Thyroid gland (tissue), 4 donors: ENCODE measurements around the gene METTL26. TPM values are rescaled to one million over a fixed set of nuclear protein-coding genes. Genes with fewer than 3 reads are reported as not detected.

Experiments
- DNase-seq, 2 donors: peaks; one replicate each; pipeline ENCODE4 v3.0.0-alpha.2; 2019
- H3K27ac ChIP-seq, 3 donors: fragments of 200-600 bp; sonication (generic); 1 replicate in 2 of 3; 2 replicates in 1 of 3; pipeline ENCODE4 v1.5.1; 2016 to 2019; ENCODE audit warnings: mild to moderate bottlenecking in 1 of 3, moderate library complexity in 1 of 3
- H3K27me3 ChIP-seq: fragments of 200-600 bp; sonication (generic); one replicate; pipeline ENCODE4 v1.5.1; 2019
- H3K36me3 ChIP-seq, 2 donors: fragments of 200-600 bp; sonication (generic); one replicate each; pipeline ENCODE4 v1.5.1; 2016 to 2019
- H3K4me1 ChIP-seq, 2 donors: fragments of 200-600 bp; sonication (generic); one replicate each; pipeline ENCODE4 v1.5.1; 2017 to 2019
- H3K4me3 ChIP-seq, 3 donors: fragments of 200-600 bp; sonication (generic); replicated peaks in 1 of 3; 1 replicate in 2 of 3; 2 replicates in 1 of 3; pipeline ENCODE4 v1.5.1; 2016; ENCODE audit warnings: mild to moderate bottlenecking in 1 of 3
- H3K9me3 ChIP-seq: fragments of 200-600 bp; sonication (generic); one replicate; pipeline ENCODE4 v1.5.1; 2017
- POLR2A ChIP-seq, 2 donors: fragments of 450-650 bp; IDR thresholded peaks; one replicate each; pipeline ENCODE4 v1.6.1; 2017; ENCODE audit warnings: antibody characterized with exemption in 2 of 2, mild to moderate bottlenecking in 2 of 2, moderate library complexity in 1 of 2
- WGBS, 2 donors: methylation state at CpG; one replicate each; pipeline ENCODE4 v1.1.5; 2017; 5-methylcytosine and 5-hydroxymethylcytosine counted together
- intact Hi-C: fragments of 100-400 bp; cut with DNase I; formaldehyde crosslinking; loops from one replicate; pipeline ENCODE4 v1.15.1; 2023
- total RNA-seq, 4 donors: library from RNA; depleted of rRNA; stranded (reverse); fragments of >200 nt; gene quantifications; one replicate each; pipeline ENCODE4 v1.2.3, GENCODE V29; 2016
- TF ChIP-seq, protein P1 (sequence below), 6 experiments: fragments of 200-600 bp in 3 of 6; fragments of 450-650 bp in 3 of 6; sonication (generic) in 3 of 6; IDR thresholded peaks; one replicate each; pipeline ENCODE4 v1.5.1; 2016 to 2019; ENCODE audit warnings: antibody characterized with exemption in 6 of 6, mild to moderate bottlenecking in 2 of 6, inconsistent platforms in 1 of 6, moderate library complexity in 1 of 6

Gene METTL26
- total RNA-seq, 4 donors from 2014 or later = 54.2 to 180 (median 115) TPM

DNA sequence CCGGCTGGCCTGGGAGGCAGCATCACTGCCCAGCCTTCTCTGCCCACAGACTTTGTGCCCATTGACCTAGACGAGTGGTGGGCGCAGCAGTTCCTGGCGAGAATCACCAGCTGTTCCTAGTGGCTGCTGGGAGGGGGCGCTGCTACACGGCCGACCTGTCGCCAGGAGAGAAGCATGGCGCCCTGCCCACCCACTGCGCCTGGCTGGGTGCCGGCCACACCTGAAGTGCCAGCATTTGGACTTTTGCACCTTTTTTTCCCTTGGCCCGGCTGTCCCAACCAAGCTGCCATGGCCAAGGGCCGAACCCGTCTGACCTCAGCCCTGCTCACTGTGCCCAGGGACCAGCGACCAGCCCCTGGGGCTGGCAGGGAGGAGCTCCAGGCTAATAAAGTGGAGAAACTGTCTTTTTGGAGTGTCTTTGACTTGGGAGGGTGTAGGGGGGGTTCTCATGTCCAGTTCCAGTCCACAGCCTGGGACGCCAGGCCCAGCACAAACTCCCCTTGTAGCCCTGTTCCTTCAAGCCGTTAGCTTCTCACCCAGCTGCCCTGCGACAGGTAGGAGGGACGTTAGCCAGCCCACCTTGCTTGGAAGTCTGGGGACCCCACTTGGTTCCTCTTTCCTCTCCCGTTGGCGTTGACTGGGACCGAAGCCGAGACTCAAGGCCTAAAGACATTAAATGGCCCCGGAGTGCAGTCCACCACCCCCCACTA, 12.1 kb upstream of the METTL26 start:
- Histone ChIP-seq H3K9me3 (no peaks in the 10 kb centered on the region), H3K27me3 (no peaks in the 10 kb centered on the region), H3K4me3 (peak overlapping the region; percentile 51 to 98 (median 73)), H3K36me3 (peaks cover 0 to 8% of the 10 kb centered on the region in 2 donors), H3K27ac (peak overlapping the region; percentile 71 to 92 (median 91)), H3K4me1 (peaks cover 43 to 58% of the 10 kb centered on the region in 2 donors)
- peak; percentile 76 to 79 for DNase-seq
- TF ChIP-seq, protein P1, sequence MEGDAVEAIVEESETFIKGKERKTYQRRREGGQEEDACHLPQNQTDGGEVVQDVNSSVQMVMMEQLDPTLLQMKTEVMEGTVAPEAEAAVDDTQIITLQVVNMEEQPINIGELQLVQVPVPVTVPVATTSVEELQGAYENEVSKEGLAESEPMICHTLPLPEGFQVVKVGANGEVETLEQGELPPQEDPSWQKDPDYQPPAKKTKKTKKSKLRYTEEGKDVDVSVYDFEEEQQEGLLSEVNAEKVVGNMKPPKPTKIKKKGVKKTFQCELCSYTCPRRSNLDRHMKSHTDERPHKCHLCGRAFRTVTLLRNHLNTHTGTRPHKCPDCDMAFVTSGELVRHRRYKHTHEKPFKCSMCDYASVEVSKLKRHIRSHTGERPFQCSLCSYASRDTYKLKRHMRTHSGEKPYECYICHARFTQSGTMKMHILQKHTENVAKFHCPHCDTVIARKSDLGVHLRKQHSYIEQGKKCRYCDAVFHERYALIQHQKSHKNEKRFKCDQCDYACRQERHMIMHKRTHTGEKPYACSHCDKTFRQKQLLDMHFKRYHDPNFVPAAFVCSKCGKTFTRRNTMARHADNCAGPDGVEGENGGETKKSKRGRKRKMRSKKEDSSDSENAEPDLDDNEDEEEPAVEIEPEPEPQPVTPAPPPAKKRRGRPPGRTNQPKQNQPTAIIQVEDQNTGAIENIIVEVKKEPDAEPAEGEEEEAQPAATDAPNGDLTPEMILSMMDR (IDR thresholded peaks at IDR 0.05) = peak in 4 of 6 experiments; percentile 28 to 51 (median 42)
- no peak for TF ChIP-seq POLR2A (IDR thresholded peaks at IDR 0.05)
- WGBS, 2 donors = 30 to 32% methylated on average over 8 to 18 of the region's 24 CpGs
- intact Hi-C loops = no loop called here

DNA sequence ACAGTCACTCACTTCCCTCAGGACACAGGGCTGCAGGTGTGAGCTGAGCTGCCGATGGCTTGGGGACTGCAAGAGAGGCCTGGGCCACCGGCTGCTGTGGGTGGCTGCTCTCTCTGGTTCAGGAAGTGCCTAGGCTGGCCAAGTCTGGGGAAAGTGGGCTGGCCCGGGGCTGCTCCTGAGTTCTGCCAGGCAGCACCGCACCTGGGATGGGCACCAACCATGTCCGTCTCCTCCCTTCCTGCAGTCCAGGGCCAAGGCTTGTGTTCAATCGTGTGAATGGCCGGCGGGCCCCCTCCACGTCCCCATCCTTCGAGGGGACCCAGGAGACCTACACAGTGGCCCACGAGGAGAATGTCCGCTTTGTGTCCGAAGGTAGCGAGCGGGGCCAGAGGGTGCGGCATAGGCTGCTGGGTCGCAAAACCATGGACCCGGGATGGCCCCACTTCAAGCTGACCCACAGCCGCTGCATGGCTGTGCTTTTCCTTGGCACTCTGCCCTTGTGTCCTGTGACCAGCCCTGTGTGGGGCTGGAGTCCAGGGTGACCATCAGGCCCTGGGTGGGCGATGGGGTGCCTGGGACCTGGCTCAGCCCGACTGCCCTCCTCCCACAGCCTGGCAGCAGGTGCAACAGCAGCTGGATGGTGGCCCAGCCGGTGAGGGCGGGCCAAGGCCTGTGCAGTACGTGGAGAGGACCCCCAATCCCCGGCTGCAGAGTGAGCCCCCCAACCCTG, 11.2 kb upstream of the METTL26 start:
- Histone ChIP-seq H3K36me3 (peaks cover 0 to 5% of the 10 kb centered on the region in 2 donors), H3K27me3 (no peaks in the 10 kb centered on the region), H3K4me1 (peaks cover 51 to 67% of the 10 kb centered on the region in 2 donors), H3K4me3 (no peak overlapping the region), H3K9me3 (no peaks in the 10 kb centered on the region), H3K27ac (peak overlapping the region in 2 of 3 donors; percentile 71 to 92)
- DNase-seq = peak; percentile 42 to 48
- TF ChIP-seq, protein P1 (IDR thresholded peaks at IDR 0.05) = no peak
- TF ChIP-seq POLR2A (IDR thresholded peaks at IDR 0.05) = no peak
- intact Hi-C loops = no loop called here
- WGBS, 2 donors = 79 to 87% methylated on average over 13 of the region's 25 CpGs

DNA sequence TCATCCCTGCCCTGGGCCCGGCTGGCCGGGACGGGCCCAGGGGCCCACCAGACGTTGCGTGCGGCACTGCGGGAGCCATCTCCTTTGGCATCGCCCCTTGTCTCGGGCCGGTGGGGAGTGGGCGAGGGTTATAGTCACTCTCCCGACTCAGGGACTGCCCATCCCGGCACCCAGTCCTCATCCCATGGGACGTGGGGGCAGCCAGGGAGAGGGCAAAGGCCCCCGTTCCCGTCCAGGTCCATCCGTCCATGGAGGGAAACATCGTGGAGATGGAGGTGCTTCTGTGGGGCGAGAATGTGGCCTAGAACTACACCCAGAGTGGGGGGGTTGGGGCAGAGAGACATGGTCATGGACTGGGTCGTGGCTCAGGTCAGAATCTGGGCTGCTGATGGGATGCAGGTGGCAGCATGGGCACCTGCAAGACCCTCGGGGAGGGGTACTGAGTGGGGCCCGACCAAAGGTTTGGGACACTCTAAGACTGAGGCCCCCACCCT, 10.6 kb upstream of the METTL26 start:
- Histone ChIP-seq H3K9me3 (no peaks in the 10 kb centered on the region), H3K36me3 (no peaks in the 10 kb centered on the region), H3K27me3 (no peaks in the 10 kb centered on the region), H3K27ac (peak overlapping the region in 2 of 3 donors; percentile 61 to 92), H3K4me3 (no peak overlapping the region), H3K4me1 (peaks cover 51 to 67% of the 10 kb centered on the region in 2 donors)
- TF ChIP-seq, protein P1 (IDR thresholded peaks at IDR 0.05) = no peak
- TF ChIP-seq POLR2A (IDR thresholded peaks at IDR 0.05) = no peak
- WGBS, 2 donors = 82 to 94% methylated on average over 17 to 22 of the region's 22 CpGs
- DNase-seq = no peak
- intact Hi-C loops = no loop called here

DNA sequence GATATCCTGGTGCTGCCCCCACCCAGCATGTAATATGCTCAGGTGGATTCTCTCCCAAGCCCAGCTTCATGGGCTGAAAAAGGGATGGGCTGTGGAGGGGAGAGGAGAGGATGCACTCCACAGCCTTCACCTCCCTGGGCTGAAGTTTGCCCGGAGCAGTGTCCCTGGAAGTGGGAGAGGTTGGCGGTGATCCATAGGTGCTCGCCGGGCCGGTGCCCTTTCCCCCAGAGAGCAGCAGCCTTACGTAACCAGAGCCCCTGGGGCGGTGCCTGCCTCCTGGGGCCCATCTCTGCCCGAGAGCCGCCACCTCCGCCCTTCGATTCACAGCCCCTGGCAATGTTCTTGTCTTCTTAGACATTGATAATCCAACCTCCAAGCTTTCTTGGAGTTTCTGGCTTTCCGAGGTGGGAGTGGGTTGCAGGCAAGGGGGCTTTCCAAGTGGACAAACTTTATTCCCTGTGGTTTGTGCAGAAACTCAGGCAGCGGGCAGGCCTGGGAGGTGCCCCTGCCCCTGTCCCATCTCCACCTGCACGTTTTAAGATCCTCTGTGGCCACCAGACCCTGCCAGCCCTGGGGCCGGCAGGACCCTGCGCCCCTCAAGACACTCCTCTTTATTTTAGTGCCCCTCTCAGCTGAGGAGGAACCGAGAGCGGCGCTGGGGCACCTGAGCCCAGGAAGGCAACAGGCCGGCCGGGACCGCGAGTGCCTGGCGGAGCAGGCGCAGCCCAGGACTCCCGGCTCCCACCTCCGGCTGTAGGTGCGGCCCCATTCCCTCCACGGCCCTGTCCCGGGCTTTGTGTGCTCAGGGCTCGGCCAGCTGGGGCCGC, 10.0 kb upstream of the METTL26 start:
- peak; percentile 84 to 90 for DNase-seq
- Histone ChIP-seq H3K36me3 (no peaks in the 10 kb centered on the region), H3K4me3 (no peak overlapping the region), H3K9me3 (no peaks in the 10 kb centered on the region), H3K4me1 (peaks cover 56 to 71% of the 10 kb centered on the region in 2 donors), H3K27ac (peak overlapping the region; percentile 28 to 92 (median 61)), H3K27me3 (no peaks in the 10 kb centered on the region)
- intact Hi-C loops = no loop called here
- 62 to 68% methylated on average over 30 of the region's 32 CpGs for WGBS, 2 donors
- TF ChIP-seq POLR2A (IDR thresholded peaks at IDR 0.05) = no peak
- TF ChIP-seq, protein P1 (IDR thresholded peaks at IDR 0.05) = no peak
